ENCODE measurements around the gene STAG1. TPM values are rescaled to one million over a fixed set of nuclear protein-coding genes. Genes with fewer than 3 reads are reported as not detected.

Gene STAG1
- polyA plus RNA-seq, 1 of the 3 experiments (the other 2 are of a cell fraction): 5.5 TPM

DNA sequence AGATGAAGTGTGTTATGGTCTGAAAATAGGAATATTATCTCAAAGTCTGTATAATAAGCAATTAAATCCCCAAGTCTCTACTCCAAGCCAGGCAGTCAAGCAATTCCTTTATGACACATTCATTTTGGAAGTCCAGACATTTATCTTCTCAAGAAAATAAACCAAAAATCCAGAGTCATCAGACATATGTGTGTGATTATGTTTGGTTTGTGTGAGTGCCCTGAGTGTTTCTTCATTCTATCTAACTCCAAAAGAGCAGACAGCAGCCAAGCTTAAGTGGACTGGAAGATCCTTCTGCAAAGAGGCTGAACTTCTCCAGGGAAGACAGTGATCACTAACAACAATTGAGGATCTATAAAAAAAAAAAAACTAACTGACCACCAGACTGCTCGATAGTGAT lies 239.8 kb downstream of the STAG1 start:
- Histone ChIP-seq H3K9me2 (0 out of 2 replicates have a peak, but pooled peaks cover 2% of the 10 kb centered on the region), H3K9ac (no peak overlapping the region), H3K4me2 (no peak overlapping the region), H3F3A (replicated peaks; ENCODE audit: insufficient read depth) (peaks cover 6% of the 10 kb centered on the region), H2AFZ (ENCODE audit: low read depth) (no peak overlapping the region), H3K36me3 (replicated peaks in 1 of 2; ENCODE audit: control insufficient read depth in 1 of 2, insufficient read depth in 2 of 2, low read length in 1 of 2) (peaks cover 0 to 6% of the 10 kb centered on the region in 2 experiments), H3K9me3 (no peaks in the 10 kb centered on the region), H3K27me3 (ENCODE audit: insufficient read depth) (no peaks in the 10 kb centered on the region), H3K4me1 (ENCODE audit: control insufficient read depth in 1 of 2, insufficient read depth in 2 of 2, low read depth in 1 of 2, low read length in 1 of 2) (no peaks in the 10 kb centered on the region; a peak in 1 of 4 replicates), H3K4me3 (ENCODE audit: low read depth in 2 of 2, low read length in 1 of 2) (no peak overlapping the region), H3K27ac (ENCODE audit: low read depth in 2 of 2, low read length in 1 of 2) (no peak overlapping the region), H4K20me1 (ENCODE audit: insufficient read depth) (no peaks in the 10 kb centered on the region), H3K79me2 (ENCODE audit: insufficient read depth) (peaks cover 21% of the 10 kb centered on the region)
- DNase-seq: no peak
- TF ChIP-seq, protein P1, sequence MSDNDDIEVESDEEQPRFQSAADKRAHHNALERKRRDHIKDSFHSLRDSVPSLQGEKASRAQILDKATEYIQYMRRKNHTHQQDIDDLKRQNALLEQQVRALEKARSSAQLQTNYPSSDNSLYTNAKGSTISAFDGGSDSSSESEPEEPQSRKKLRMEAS (IDR thresholded peaks at IDR 0.05; ENCODE audit: low read depth): no peak
- TF ChIP-seq FOXJ3 (CRISPR knock-in tag; IDR thresholded peaks at IDR 0.05) (no peak), CHD2 (IDR thresholded peaks at IDR 0.05; ENCODE audit: low read length, partially characterized antibody) (no peak), NFIC (IDR thresholded peaks at IDR 0.05; ENCODE audit: borderline replicate concordance) (no peak), MXI1 (IDR thresholded peaks at IDR 0.05; ENCODE audit: low read depth, low read length) (no peak), EP300 (IDR thresholded peaks at IDR 0.05; ENCODE audit: borderline replicate concordance in 1 of 2, low read depth in 1 of 2, low read length in 1 of 2) (no peak), SMC3 (IDR thresholded peaks at IDR 0.05; ENCODE audit: low read depth, low read length) (no peak), JUND (IDR thresholded peaks at IDR 0.05) (no peak)
- TF ChIP-seq, protein P2, sequence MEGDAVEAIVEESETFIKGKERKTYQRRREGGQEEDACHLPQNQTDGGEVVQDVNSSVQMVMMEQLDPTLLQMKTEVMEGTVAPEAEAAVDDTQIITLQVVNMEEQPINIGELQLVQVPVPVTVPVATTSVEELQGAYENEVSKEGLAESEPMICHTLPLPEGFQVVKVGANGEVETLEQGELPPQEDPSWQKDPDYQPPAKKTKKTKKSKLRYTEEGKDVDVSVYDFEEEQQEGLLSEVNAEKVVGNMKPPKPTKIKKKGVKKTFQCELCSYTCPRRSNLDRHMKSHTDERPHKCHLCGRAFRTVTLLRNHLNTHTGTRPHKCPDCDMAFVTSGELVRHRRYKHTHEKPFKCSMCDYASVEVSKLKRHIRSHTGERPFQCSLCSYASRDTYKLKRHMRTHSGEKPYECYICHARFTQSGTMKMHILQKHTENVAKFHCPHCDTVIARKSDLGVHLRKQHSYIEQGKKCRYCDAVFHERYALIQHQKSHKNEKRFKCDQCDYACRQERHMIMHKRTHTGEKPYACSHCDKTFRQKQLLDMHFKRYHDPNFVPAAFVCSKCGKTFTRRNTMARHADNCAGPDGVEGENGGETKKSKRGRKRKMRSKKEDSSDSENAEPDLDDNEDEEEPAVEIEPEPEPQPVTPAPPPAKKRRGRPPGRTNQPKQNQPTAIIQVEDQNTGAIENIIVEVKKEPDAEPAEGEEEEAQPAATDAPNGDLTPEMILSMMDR (IDR thresholded peaks at IDR 0.05): no peak
- TF ChIP-seq, protein P3, sequence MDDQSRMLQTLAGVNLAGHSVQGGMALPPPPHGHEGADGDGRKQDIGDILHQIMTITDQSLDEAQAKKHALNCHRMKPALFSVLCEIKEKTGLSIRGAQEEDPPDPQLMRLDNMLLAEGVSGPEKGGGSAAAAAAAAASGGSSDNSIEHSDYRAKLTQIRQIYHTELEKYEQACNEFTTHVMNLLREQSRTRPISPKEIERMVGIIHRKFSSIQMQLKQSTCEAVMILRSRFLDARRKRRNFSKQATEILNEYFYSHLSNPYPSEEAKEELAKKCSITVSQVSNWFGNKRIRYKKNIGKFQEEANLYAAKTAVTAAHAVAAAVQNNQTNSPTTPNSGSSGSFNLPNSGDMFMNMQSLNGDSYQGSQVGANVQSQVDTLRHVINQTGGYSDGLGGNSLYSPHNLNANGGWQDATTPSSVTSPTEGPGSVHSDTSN (IDR thresholded peaks at IDR 0.05): no peak
- TF ChIP-seq, protein P4, sequence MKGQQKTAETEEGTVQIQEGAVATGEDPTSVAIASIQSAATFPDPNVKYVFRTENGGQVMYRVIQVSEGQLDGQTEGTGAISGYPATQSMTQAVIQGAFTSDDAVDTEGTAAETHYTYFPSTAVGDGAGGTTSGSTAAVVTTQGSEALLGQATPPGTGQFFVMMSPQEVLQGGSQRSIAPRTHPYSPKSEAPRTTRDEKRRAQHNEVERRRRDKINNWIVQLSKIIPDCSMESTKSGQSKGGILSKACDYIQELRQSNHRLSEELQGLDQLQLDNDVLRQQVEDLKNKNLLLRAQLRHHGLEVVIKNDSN (IDR thresholded peaks at IDR 0.05; ENCODE audit: borderline replicate concordance, low read depth): no peak
- ChIA-PET CTCF (interaction anchor here (0.7 to 1.1 kb wide), 2 partner anchors 25 to 240 kb away, joined by 3 read pairs; partner anchors contain the start of gene STAG1), POLR2A (no interaction called here)
- WGBS (ENCODE audit: low lambda C conversion rate): 62% methylated on average over 1 of the region's 1 CpG

DNA sequence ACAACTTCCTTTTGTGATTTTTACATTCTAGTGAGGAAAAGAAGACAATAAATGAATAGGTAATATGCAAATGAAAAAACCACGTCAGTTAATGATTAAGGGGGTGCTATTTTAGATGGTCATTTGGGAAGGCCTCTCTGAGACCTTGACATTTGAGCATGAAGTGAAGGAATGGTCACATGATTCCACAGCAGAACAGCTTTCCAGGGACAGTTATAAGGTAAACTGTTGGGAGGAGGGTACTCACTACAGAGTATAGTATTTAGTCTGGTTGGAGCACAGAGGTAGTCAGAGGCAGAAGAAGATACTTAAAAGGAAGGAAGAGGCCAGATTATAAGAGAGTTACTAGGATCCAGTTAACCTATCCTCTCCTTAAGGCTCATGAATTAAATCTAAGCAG lies 246.5 kb downstream of the STAG1 start:
- Histone ChIP-seq H4K20me1 (ENCODE audit: insufficient read depth) (no peaks in the 10 kb centered on the region), H3K4me2 (no peak overlapping the region), H3K9ac (no peak overlapping the region), H3K79me2 (ENCODE audit: insufficient read depth) (no peaks in the 10 kb centered on the region; the same call in 1 of the 2 replicates), H3K4me3 (ENCODE audit: low read depth in 2 of 2, low read length in 1 of 2) (no peak overlapping the region), H3K4me1 (ENCODE audit: control insufficient read depth in 1 of 2, insufficient read depth in 2 of 2, low read depth in 1 of 2, low read length in 1 of 2) (no peaks in the 10 kb centered on the region; a peak in 1 of 4 replicates), H3K9me2 (no peaks in the 10 kb centered on the region), H3K9me3 (no peaks in the 10 kb centered on the region), H3K36me3 (replicated peaks in 1 of 2; ENCODE audit: control insufficient read depth in 1 of 2, insufficient read depth in 2 of 2, low read length in 1 of 2) (peaks cover 0 to 18% of the 10 kb centered on the region in 2 experiments), H3K27ac (ENCODE audit: low read depth in 2 of 2, low read length in 1 of 2) (no peak overlapping the region), H3F3A (replicated peaks; ENCODE audit: insufficient read depth) (peaks cover 5% of the 10 kb centered on the region), H2AFZ (ENCODE audit: low read depth) (no peak overlapping the region), H3K27me3 (ENCODE audit: insufficient read depth) (no peaks in the 10 kb centered on the region)
- CTCF ChIA-PET: no interaction called here
- 84% methylated on average over 1 of the region's 1 CpG for WGBS (ENCODE audit: low lambda C conversion rate)
- POLR2A ChIA-PET: no interaction called here
- no peak for DNase-seq
- no peak for TF ChIP-seq YY1 (IDR thresholded peaks at IDR 0.05; ENCODE audit: low read depth)
- no peak for TF ChIP-seq TCF12 (IDR thresholded peaks at IDR 0.05)
- TF ChIP-seq, protein P3 (IDR thresholded peaks at IDR 0.05): no peak
- no peak for TF ChIP-seq TEAD4 (IDR thresholded peaks at IDR 0.05; ENCODE audit: borderline replicate concordance, insufficient read depth)
- no peak for TF ChIP-seq JUND (IDR thresholded peaks at IDR 0.05)
- no peak for TF ChIP-seq MXI1 (IDR thresholded peaks at IDR 0.05; ENCODE audit: low read depth, low read length)
- TF ChIP-seq NRF1 (IDR thresholded peaks at IDR 0.05; ENCODE audit: low read depth, low read length): no peak
- TF ChIP-seq, protein P5, sequence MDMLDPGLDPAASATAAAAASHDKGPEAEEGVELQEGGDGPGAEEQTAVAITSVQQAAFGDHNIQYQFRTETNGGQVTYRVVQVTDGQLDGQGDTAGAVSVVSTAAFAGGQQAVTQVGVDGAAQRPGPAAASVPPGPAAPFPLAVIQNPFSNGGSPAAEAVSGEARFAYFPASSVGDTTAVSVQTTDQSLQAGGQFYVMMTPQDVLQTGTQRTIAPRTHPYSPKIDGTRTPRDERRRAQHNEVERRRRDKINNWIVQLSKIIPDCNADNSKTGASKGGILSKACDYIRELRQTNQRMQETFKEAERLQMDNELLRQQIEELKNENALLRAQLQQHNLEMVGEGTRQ (IDR thresholded peaks at IDR 0.05; ENCODE audit: borderline replicate concordance, low read depth, low read length): no peak
- TF ChIP-seq, protein P6, sequence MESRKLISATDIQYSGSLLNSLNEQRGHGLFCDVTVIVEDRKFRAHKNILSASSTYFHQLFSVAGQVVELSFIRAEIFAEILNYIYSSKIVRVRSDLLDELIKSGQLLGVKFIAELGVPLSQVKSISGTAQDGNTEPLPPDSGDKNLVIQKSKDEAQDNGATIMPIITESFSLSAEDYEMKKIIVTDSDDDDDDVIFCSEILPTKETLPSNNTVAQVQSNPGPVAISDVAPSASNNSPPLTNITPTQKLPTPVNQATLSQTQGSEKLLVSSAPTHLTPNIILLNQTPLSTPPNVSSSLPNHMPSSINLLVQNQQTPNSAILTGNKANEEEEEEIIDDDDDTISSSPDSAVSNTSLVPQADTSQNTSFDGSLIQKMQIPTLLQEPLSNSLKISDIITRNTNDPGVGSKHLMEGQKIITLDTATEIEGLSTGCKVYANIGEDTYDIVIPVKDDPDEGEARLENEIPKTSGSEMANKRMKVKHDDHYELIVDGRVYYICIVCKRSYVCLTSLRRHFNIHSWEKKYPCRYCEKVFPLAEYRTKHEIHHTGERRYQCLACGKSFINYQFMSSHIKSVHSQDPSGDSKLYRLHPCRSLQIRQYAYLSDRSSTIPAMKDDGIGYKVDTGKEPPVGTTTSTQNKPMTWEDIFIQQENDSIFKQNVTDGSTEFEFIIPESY (IDR thresholded peaks at IDR 0.05; ENCODE audit: borderline replicate concordance, low read depth): no peak
